Upper lobe of left lung (tissue), 4 donors: ENCODE data around the gene CFAP57.

Experiments used
- CTCF ChIP-seq, 6 experiments: fragments of 450-650 bp in 4 of 6; fragments of 200-600 bp in 2 of 6; sonication (generic) in 2 of 6; IDR thresholded peaks; one replicate each; pipeline ENCODE4 v1.5.1; 2016 to 2019; ENCODE audit warnings: antibody characterized with exemption in 6 of 6
- POLR2AphosphoS5 ChIP-seq, 2 donors: sonication (generic); formaldehyde crosslinking; IDR thresholded peaks; one replicate each; pipeline ENCODE4 v1.5.1; 2017; ENCODE audit warnings: antibody characterized with exemption in 2 of 2

GRCh38 chr1:43256675-43257570 is 84.8 kb downstream of the CFAP57 start:
- TF ChIP-seq CTCF (IDR thresholded peaks at IDR 0.05): no peak
- TF ChIP-seq POLR2AphosphoS5 (IDR thresholded peaks at IDR 0.05): peak in 1 of 2 donors; percentile 17
